ENCODE measurements around the gene IL34.
"Not testable (repeated sequence)": the region's sequence is repeated elsewhere in the genome, so short reads cannot be mapped to it uniquely, and the experiment has no call there.

IL34 gene

GRCh38 chr16:70658921-70659320 is 12.6 kb downstream of the IL34 start:
- DNase-seq (ENCODE audit: low spot score) = no peak

GRCh38 chr16:70659546-70659945 is 13.2 kb downstream of the IL34 start:
- DNase-seq (ENCODE audit: low spot score) = peak; percentile 15

- DNase-seq (ENCODE audit: low spot score) = no peak
Measured at GRCh38 chr16:70659953-70660671, 13.8 kb downstream of the IL34 start.

GRCh38 chr16:70660672-70661350 is 14.5 kb downstream of the IL34 start:
- no peak for DNase-seq (ENCODE audit: low spot score)

- no peak for DNase-seq (ENCODE audit: low spot score)
Measured at GRCh38 chr16:70661534-70661917, 15.2 kb downstream of the IL34 start.

- no peak for DNase-seq (ENCODE audit: low spot score)
Measured at GRCh38 chr16:70661918-70662641, 15.7 kb downstream of the IL34 start.

GRCh38 chr16:70662991-70663523 is 16.7 kb downstream of the IL34 start:
- no peak for DNase-seq (ENCODE audit: low spot score)

- no peak for DNase-seq (ENCODE audit: low spot score)
Measured at GRCh38 chr16:70663524-70664324, 17.4 kb downstream of the IL34 start.

- DNase-seq (ENCODE audit: low spot score) = no peak
Measured at GRCh38 chr16:70664325-70665112, 18.2 kb downstream of the IL34 start.

- no peak for DNase-seq (ENCODE audit: low spot score)
Measured at GRCh38 chr16:70665113-70665694, 18.8 kb downstream of the IL34 start.

- no peak for DNase-seq (ENCODE audit: low spot score)
Measured at GRCh38 chr16:70665806-70666735, 19.7 kb downstream of the IL34 start.

- DNase-seq (ENCODE audit: low spot score) = no peak
Measured at GRCh38 chr16:70670175-70670574, 23.8 kb downstream of the IL34 start.

GRCh38 chr16:70670938-70671337 is 24.6 kb downstream of the IL34 start:
- DNase-seq (ENCODE audit: low spot score) = not testable (repeated sequence)

- DNase-seq (ENCODE audit: low spot score) = no peak
Measured at GRCh38 chr16:70674221-70675014, 28.1 kb downstream of the IL34 start.

GRCh38 chr16:70675851-70676513 is 29.6 kb downstream of the IL34 start:
- no peak for DNase-seq (ENCODE audit: low spot score)

GRCh38 chr16:70676675-70677498 is 30.5 kb downstream of the IL34 start:
- DNase-seq (ENCODE audit: low spot score) = no peak

GRCh38 chr16:70677499-70678120 is 31.3 kb downstream of the IL34 start:
- no peak for DNase-seq (ENCODE audit: low spot score)
